NCI-H82 treated with DMSO at 0.1 percent for 48 hours (cell line): ENCODE results near the gene FAM193A.
A peak's percentile ranks its signal among the peaks of the same experiment; 100 is the strongest.
"Not testable (repeated sequence)": the region's sequence is repeated elsewhere in the genome, so short reads cannot be mapped to it uniquely, and the experiment has no call there.

Source experiments
- DNase-seq: peaks from one replicate; lab custom pipeline; 2025; ENCODE audit not compliant: unreplicated experiment; lab: John Stamatoyannopoulos, UW

The FAM193A gene

GRCh38 chr4:2536193-2537010 is at the start of gene FAM193A:
FAM193A (plus strand) TSS chr4:2536647; CDS start chr4:2536916, 269 bp downstream.
- peak; percentile 94 for DNase-seq

DNA sequence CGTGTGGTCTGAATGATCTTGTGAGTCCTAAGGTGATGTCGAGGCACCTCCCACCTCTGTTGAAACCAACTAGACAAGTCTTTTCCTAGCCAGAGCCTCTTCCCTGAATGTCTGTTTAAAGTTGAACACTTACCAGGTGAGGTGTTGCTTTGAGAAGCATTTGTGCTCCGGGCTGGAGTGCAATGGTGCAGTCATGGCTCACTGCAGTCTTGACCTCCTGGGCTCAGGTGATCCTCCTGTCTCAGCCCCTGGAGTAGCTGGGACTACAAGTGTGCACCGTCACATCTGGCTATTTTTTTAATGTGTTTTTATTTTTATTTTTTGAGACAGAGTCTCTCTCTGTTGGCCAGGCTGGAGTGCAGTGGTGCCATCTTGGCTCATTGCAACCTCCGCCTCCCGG is 49.5 kb upstream of the FAM193A start:
- no peak for DNase-seq

DNA sequence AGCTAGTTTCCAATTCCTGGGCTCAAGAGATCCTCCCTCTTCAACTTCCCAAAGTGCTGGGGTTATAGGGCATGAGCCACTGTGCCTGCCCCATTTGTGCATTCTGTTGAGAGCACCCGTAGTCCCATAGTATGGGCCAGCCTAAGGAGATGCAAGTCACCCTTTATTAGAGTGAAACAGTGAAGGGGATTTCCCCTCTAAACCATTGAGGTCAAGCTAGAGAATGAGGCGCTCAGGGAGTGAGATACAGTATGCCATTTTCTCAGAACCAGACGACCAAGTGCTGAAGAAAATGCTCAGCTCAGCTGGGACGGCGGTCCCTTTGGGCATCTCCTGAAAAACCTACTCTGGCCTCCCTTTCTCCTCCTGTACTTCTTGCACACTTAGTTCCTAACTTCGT is 48.8 kb upstream of the FAM193A start:
- DNase-seq: no peak

- no peak for DNase-seq
Measured at GRCh38 chr4:2489081-2489805, 47.2 kb upstream of the FAM193A start.

GRCh38 chr4:2489841-2490552 is 46.5 kb upstream of the FAM193A start:
- no peak for DNase-seq

GRCh38 chr4:2492970-2493369 is 43.5 kb upstream of the FAM193A start:
- DNase-seq: no peak

- no peak for DNase-seq
Measured at GRCh38 chr4:2494992-2495391, 41.5 kb upstream of the FAM193A start.

- DNase-seq: no peak
Measured at GRCh38 chr4:2497324-2497723, 39.1 kb upstream of the FAM193A start.

DNA sequence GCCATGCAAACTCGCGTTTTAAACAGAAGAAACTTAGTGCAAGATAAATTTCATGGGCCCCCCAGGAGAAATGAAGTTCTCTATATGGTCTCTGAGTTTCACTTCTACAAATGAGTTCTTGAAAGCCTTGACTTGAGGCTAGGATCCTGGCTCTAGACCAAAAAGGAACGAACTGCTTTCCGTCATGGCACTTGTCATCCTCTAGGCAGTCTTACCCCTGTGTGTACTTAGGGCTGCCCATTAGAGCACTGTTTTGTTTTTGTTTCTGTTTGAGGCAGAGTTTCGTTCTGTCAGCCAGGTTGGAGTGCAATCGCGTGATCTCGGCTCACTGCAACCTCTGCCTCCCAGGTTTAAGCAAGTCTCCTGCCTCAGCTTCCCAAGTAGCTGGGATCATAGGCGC is 38.5 kb upstream of the FAM193A start:
- no peak for DNase-seq

- DNase-seq: no peak
Measured at GRCh38 chr4:2500547-2500946, 35.9 kb upstream of the FAM193A start.

DNA sequence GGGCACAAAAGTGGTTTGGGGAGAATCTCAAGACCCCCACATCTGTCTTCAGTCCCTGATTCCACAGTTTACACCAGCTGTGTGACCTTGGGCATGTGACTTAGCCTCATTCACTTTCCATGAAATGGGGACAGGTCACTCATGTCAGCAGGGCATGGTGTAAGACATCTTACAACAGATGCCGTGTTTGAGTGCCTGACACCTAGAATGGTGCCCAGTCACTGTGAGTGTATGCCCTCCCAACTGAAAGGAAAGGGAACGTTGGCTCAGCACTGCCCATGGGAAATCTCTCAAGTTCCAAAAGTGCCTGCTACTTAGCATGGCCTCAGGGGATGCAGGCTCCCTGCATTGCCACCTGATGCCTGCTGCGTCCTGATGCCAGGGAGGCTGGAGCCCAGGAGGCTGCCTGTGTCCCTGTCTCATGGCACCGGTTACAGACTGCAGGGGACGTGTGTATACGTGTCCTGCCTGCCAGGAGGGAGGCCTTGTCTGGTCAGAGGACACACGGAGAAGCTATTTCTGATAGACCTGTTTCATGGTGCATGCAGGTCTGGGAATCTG is 35.3 kb upstream of the FAM193A start:
- DNase-seq: no peak

GRCh38 chr4:2503809-2504208 is 32.6 kb upstream of the FAM193A start:
- no peak for DNase-seq

- no peak for DNase-seq
Measured at GRCh38 chr4:2507259-2507658, 29.2 kb upstream of the FAM193A start.

GRCh38 chr4:2507855-2508254 is 28.6 kb upstream of the FAM193A start:
- DNase-seq: no peak

DNA sequence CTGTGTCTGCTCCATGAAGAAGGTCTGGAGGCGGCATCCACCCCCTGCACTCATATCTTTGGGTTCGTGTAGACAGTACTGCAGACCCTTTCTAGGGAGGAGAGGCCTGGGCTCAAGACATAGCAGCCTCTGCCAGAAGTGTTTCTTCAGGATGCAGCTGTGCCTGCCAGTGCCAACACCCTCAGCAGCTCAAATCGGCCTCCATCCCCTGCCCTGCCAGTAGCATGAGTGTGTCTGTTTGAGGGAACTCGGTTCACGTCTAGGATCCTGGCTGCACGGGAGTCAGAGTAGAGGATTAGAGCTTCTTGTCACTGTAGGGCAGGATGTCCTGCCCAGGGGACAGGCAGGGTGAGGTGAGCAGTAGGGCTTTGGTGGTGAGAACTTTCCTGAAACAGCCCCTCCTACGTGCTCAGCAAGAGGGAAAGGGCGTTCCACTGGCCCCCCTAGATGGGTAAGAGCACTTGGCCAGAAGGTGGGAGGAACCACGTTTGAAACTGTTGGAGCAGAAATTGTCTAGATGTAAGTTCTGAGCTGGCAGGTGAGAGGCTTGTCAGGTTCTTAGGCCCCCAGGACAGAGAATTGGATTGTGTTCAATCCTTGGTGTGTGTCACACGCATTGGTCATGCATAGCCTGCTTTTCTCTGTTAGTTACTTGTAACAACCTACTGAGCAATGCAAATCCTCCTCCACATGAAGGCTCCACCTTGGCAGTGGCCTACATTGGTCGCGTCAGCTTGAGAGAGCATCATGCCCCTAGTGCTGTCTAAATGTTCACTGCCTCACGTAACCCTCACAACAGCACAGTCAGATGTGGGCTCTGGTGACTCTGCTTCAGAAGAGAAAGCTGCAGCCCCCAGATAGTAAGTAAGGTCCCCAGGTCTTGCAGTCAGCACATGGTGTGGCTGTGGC is 25.8 kb upstream of the FAM193A start:
- DNase-seq: no peak

- no peak for DNase-seq
Measured at GRCh38 chr4:2511645-2512131, 24.8 kb upstream of the FAM193A start.

GRCh38 chr4:2512396-2513135 is 23.9 kb upstream of the FAM193A start:
- no peak for DNase-seq

DNA sequence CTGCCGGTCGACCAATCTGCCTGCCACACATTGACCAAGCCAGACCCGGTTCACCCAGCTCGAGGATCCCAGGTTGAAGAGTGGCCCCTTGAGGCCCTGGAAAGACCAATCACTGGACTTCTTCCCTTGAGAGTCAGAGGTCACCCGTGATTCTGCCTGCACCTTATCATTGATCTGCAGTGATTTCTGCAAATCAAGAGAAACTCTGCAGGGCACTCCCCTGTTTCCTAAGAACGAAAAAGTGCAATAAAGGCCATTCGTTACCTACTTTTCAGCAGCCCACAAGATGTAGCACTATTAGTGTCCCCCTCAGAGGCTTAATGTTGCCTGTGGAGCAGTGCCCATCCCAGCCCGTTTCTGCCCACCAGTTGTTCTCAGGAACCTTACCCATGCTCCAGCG is 22.3 kb upstream of the FAM193A start:
- not testable (repeated sequence) for DNase-seq

DNA sequence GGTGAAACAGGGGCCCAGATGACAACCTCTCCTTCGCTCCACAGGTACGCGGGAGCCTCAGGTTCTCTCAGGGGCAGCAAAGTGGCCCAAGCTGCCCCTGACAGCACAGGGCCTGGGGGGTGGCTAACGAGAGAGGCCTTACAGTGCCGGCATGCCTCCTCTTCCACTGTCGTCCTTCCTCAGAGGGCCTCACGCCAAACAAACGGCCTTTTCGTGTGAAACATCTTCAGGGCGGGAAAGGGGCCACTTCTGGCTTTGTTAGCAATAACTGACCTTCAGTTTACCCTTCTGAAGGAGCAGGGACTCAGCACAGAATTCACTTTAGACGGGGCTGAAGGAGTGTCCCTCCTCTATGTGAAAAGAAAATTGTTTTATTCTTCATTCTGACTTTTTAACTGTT is 21.5 kb upstream of the FAM193A start:
- DNase-seq: not testable (repeated sequence)
